ENCODE data around the gene ANKRD55.
"Not testable (repeated sequence)": the region's sequence is repeated elsewhere in the genome, so short reads cannot be mapped to it uniquely, and the experiment has no call there.

The ANKRD55 gene

DNA sequence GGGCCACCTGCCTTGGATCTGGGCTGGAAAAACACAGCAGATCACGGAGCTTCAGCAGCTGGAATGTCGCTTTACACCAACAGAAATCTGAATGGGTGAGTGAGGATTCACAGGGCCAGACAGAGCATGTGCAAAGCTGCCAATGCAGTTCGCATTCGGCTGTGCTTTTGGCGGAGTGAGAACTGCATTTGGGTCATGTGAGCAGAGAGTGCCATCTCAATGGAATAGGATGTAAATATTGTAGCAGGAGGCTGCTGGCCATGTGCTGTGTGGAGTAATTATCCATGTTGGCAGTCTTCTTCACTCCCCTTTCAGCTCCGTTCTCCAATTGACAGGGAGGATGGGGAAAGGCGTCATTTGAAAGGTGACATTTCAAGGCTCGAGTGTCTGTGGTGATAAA, at the start of gene ANKRD55:
TSS of gene ANKRD55 (minus strand) at position 101 of the 400 bp plus-strand sequence. CDS start 417 bp downstream, outside the sequence.
- FAIRE-seq, result no peak

GRCh38 chr5:56282216-56282615, 49.1 kb upstream of the ANKRD55 start:
- no peak for FAIRE-seq

DNA sequence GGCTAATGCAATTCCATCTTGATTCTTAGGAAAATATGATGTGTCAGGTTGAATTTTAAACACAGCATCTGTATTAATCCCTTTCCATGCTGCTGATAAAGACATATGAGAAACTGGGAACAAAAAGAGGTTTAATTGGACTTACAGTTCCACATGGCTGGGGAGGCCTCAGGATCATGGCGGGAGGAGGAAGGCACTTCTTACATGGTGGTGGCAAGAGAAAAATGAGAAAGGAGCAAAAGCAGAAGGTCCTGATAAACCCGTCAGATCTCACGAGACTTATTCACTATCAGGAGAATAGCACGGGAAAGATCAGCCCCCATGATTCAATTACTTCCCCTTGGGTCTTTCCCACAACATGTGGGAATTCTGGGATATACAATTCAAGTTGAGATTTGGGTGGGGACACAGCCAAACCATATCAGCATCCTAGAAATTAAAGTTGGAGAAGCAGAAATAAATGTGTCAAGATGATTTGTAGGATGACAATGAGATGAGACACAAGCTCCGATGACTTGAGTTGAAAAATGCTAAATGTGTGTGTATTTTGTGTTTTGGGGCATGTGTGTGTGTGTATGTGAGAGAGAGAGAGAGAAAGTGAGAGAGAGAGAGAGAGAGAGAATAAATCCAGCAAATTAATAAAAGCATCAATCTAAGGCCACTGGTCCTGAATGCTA, 48.5 kb upstream of the ANKRD55 start:
- no peak for FAIRE-seq

DNA sequence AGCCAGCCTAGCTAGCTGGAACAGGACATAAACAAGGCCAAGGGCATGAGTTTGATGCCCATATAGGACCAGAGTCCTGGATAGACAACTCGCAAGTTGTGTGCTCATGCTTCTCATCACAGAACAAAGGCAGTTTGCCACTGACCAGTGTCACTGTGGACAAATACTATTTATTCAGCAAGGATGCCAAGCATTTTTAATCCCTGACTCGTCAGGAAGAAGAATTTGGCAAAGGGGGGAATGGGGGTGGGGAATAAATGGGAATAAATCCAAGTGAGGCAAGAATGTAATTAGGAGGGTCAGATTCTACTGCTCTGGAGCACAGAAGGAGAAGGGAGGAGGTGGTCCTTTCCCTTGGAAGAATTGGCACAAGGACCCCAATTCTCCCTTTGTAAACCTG, 46.8 kb upstream of the ANKRD55 start:
- FAIRE-seq, result no peak

DNA sequence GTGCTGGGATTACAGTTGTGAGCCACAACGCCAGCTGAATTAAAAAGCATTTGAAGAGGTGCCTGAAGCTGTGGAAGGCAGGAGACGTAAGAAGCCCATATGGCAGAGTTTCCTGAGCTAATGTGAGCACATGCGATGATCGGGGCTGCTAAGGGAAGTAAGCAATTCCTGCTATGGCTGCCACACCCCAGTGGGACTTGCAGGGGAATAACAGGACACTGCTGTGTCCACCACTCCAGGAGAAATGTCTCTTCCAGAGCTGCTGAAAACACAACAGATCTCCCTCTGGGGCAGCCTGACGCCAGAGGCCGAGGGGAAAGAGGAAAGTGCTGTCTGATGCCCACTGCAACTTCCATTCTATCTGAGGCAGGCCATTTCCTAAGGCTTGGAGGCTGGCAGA, 46.2 kb upstream of the ANKRD55 start:
- no peak for FAIRE-seq

DNA sequence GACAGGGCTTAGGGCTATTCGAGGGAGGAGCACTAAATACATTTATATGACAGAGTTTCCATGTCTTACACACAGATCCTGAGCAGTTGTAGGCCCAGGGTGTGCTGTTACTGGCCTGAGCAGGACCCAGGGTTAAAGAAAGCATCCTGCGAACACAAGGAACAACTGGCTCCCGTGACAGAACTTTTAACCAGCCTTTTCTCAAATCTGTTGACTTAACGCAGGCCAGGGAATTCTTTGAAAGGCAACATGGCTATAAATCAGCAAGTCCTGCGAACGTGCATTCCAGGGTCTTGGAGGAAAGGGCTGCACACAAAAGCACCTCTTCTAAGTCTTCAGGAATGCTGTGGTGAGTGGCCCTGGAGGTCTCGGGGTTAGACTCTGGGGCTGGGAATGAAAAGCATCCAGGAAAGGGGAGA, 45.2 kb upstream of the ANKRD55 start:
- no peak for FAIRE-seq

DNA sequence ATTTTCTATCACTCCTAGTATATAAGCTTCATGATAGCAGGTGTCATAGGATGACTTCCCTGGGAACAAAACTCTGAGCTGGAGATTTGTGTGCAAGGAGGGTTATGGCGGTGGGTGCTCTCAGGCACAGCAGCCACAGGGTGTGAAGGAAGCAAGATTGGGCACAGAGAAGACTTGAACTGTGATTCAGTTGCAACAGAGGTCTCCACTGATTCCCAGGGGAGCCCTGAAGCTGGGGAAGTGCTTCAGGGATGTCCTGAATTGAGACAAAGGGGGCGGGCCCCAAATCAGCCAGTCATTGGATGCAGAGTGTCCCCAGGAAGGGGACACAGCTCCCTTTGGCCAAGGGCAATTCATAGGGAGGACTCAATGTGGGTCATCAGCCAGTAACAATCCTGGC, 44.4 kb upstream of the ANKRD55 start:
- no peak for FAIRE-seq

- FAIRE-seq, result no peak
Observed at GRCh38 chr5:56273376-56273955, 40.3 kb upstream of the ANKRD55 start.

DNA sequence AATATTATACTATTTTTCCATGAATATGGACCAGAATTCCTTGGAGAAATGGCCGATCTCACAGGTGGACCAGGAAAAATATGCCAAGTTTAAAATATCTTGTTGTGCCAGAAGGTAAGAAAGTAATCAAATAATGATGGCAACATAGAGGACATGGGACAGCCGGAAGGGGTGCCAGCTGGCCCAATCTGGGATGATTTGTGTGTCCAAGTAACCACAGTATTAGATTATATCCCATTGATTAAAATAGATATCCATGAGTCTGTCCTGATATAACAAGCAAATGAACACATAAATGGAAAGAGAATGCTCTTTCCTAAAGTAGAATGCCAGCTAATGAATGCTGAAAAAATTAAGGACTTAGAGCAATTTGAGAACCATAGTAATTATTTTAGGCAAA, 39.6 kb upstream of the ANKRD55 start:
- no peak for FAIRE-seq

- peak; percentile 47 for FAIRE-seq
Observed at GRCh38 chr5:56270568-56271392, 37.6 kb upstream of the ANKRD55 start.

DNA sequence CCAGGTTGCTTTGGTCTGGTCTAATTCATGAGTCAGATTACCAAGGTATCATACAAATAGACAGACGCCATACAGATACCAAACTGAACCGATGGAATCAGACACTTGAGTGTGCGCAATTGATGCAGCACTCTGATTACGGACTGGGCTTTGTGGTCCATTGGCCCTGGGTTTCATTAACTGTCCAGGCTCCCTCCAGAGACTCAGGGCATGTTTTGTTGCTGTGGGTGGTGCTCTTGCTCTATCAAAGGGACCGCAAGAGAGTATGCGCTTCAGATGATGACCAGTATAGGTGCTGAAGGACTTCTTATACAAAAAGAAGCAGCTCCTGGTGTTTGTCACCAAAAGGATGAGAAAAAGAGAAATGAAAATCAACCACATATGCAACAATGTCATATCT, 36.9 kb upstream of the ANKRD55 start:
- no peak for FAIRE-seq

DNA sequence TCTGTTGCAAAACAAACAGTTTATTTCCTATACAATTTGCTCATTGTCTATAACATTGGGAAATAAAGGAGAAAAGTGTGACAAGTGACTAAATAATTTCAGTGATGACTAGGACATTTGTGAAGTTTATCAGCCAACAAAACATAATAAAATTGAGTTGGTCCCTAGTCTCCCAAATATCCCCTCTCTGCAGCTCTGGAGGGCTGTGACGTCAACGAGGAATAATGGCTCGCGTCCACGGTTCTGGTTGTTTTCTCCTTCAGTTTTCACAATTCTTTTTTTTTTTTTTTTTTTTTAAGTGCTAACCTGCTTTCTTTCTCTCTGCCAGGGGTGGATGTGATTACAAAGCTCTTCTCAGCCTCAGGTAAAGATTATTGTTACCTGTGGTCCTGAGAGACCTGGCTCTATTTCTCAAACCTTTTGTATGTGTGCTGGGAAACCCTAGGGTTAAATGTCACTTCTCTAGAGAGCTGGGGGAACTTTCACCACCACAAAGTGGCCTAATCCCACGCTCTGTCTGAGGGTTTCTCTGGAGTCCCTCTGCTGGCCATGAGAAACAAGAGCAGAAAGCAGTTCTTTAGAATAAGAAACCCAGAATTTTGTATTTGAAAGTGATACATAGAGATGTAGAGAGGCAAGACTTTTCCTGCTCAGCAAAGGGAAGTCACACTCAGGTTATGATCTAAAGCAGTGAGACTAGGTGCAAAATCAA, 36.2 kb upstream of the ANKRD55 start:
- FAIRE-seq, result no peak

DNA sequence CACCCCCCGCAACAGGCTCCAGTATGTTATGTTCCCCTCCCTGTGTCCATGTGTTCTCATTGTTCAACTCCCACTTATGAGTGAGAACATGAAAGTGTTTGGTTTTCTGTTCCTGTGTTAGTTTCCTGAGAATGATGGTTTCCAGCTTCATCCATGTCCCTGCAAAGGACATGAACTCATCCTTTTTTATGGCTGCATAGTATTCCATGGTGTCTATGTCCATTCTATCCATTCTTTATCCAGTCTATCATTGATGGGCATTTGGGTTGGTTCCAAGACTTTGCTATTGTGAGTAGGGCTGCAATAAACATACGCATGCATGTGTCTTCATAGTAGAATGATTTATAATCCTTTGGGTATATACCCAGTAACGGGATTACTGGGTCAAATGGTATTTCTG, 35.6 kb upstream of the ANKRD55 start:
- FAIRE-seq, result not testable (repeated sequence)

GRCh38 chr5:56267856-56268255, 34.7 kb upstream of the ANKRD55 start:
- no peak for FAIRE-seq

GRCh38 chr5:56264417-56265025, 31.4 kb upstream of the ANKRD55 start:
- no peak for FAIRE-seq

DNA sequence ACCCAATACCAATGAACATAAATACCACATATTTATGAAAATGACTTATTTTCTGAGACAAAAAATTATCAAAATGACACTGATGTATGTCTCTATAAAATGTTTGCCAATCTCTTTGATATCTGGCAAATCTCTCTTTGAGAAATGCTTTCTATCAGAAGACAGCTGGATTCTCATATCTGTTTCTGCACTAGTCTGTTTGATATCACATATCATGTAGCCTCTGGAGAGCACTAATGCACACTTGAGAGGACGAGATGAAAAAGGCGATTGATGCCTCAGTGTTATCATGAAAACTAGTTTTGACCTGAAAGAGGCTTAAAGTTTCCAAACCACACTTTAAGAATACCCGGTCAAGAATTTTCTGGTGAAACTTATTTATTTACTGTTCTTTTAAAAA, 29.1 kb upstream of the ANKRD55 start:
- no peak for FAIRE-seq

- FAIRE-seq, result no peak
Observed at GRCh38 chr5:56259002-56259511, 25.9 kb upstream of the ANKRD55 start.

DNA sequence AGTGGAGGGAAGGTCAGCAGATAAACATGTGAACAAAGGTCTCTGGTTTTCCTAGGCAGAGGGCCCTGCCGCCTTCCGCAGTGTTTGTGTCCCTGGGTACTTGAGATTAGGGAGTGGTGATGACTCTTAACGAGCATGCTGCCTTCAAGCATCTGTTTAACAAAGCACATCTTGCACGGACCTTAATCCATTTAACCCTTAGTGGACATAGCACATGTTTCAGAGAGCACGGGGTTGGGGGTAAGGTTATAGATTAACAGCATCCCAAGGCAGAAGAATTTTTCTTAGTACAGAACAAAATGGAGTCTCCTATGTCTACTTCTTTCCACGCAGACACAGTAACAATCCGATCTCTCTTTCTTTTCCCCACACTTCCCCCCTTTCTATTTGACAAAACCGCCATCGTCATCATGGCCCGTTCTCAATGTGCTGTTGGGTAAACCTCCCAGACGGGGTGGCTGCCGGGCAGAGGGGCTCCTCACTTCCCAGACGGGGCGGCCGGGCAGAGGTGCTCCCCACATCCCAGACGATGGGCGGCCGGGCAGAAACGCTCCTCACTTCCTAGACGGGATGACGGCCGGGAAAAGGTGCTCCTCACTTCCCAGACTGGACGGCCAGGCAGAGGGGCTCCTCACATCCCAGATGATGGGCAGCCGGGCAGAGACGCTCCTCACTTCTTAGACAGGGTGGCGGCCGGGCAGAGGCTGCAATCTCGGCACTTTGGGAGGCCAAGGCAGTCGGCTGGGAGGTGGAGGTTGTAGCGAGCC, 24.8 kb upstream of the ANKRD55 start:
- not testable (repeated sequence) for FAIRE-seq

- FAIRE-seq, result no peak
Observed at GRCh38 chr5:56257010-56257409, 23.9 kb upstream of the ANKRD55 start.

GRCh38 chr5:56255502-56255901, 22.4 kb upstream of the ANKRD55 start:
- no peak for FAIRE-seq

DNA sequence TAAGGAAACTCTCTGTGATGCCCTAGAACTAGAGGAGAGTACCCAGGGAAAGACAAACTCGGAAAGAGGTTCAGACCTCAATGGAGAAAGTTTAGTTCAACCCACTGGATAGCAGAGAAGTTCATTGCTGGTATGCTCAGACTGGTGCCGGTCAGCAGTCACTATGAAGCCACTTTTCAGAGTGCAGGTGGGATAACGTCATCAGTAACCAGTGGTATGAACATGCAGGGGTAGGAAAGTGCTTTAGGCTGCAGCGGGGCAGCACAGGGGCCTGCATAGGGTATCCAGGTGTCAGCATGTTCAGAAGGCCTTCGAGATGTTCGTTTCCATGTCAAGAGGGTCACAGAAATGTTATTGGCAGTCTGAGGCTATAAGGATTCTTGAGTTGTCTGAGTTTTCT, 20.8 kb upstream of the ANKRD55 start:
- FAIRE-seq, result no peak

DNA sequence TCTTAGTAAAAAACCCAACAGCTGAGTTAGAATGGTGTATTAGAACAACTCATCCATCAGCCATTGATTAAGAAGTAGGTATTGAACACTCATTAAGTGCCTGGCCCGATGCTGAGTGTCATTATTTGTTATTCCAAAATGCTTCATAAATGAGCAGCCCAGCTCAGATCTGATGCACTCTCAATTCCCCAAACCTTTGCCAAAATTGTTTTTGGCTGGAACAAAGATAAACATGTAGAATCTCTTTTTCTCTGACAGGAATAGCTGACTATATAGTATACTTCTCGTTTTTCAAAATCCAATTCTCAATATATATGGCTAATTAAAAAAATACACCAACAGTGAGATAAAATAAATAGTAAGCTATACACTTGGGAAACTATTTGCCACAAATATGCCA, 20.0 kb upstream of the ANKRD55 start:
- no peak for FAIRE-seq
